HepG2 (cell line): ENCODE results near the gene DNLZ. TPM values are rescaled to one million over a fixed set of nuclear protein-coding genes. Genes with fewer than 3 reads are reported as not detected.

Experiments used
- AHR ChIP-seq: IDR thresholded peaks from 2 replicates; pipeline ENCODE4 v1.6.1; 2018; ENCODE audit warnings: missing genetic modification reagents, missing compliant biosample characterization
- CREBL2 ChIP-seq: sonication (generic); formaldehyde crosslinking; IDR thresholded peaks from 2 replicates; pipeline ENCODE4 v1.8.1; 2023; ENCODE audit warnings: missing genetic modification reagents, mild to moderate bottlenecking, borderline replicate concordance
- CSRNP2 ChIP-seq: sonication (generic); formaldehyde crosslinking; conservative IDR thresholded peaks from 2 replicates; pipeline ENCODE4 v1.8.0; 2022; ENCODE audit warnings: low read depth, missing genetic modification reagents
- ELF4 ChIP-seq: sonication (generic); formaldehyde crosslinking; IDR thresholded peaks from 2 replicates; pipeline ENCODE4 v1.5.0; 2020; ENCODE audit warnings: missing genetic modification reagents, mild to moderate bottlenecking, moderate library complexity, borderline replicate concordance
- HOXD1 ChIP-seq: sonication (generic); formaldehyde crosslinking; IDR thresholded peaks from 2 replicates; pipeline ENCODE4 v1.5.0; 2020; ENCODE audit warnings: missing genetic modification reagents
- KAT8 ChIP-seq: IDR thresholded peaks from 2 replicates; pipeline ENCODE4 v1.6.1; 2016; ENCODE audit warnings: missing genetic modification reagents, missing compliant biosample characterization
- KLF16 ChIP-seq, 2 experiments: sonication (generic) in 1 of 2; formaldehyde crosslinking in 1 of 2; IDR thresholded peaks; 2 replicates each; pipeline versions ENCODE4 v1.6.1 to v1.8.0; 2016 to 2023; ENCODE audit warnings: missing genetic modification reagents in 2 of 2, missing compliant biosample characterization in 1 of 2
- MAZ ChIP-seq, 2 experiments: sonication (generic) in 1 of 2; formaldehyde crosslinking in 1 of 2; IDR thresholded peaks; 2 replicates each; pipeline versions ENCODE4 v1.5.0 to v1.6.1; 2012 to 2020; ENCODE audit warnings: low read depth in 2 of 2, mild to moderate bottlenecking in 2 of 2, borderline replicate concordance in 1 of 2, improper control_type of control experiment in 1 of 2, low read length in 1 of 2, missing genetic modification reagents in 1 of 2, moderate library complexity in 1 of 2
- MLLT10 ChIP-seq: sonication (generic); formaldehyde crosslinking; IDR thresholded peaks from 2 replicates; pipeline ENCODE4 v1.4.0; 2020; ENCODE audit warnings: missing genetic modification reagents
- NFIB ChIP-seq: sonication (generic); formaldehyde crosslinking; IDR thresholded peaks from 2 replicates; pipeline ENCODE4 v1.9.0; 2021; ENCODE audit warnings: missing genetic modification reagents, mild to moderate bottlenecking, borderline replicate concordance
- PHF21A ChIP-seq: sonication (generic); formaldehyde crosslinking; IDR thresholded peaks from 2 replicates; pipeline ENCODE4 v1.5.0; 2020; ENCODE audit warnings: mild to moderate bottlenecking, missing genetic modification reagents
- PRDM15 ChIP-seq: sonication (generic); formaldehyde crosslinking; IDR thresholded peaks from 2 replicates; pipeline ENCODE4 v1.4.0; 2020; ENCODE audit warnings: missing genetic modification reagents
- PRPF4 ChIP-seq: fragments of 200-400 bp; formaldehyde crosslinking; IDR thresholded peaks from 2 replicates; pipeline ENCODE4 v1.6.1; 2016; ENCODE audit warnings: low read length, low read depth; ENCODE audit not compliant: poor library complexity, severe bottlenecking
- THAP11 ChIP-seq: IDR thresholded peaks from 2 replicates; pipeline ENCODE4 v1.6.1; 2016; ENCODE audit warnings: missing biosample characterization, missing genetic modification reagents
- THAP8 ChIP-seq: sonication (generic); formaldehyde crosslinking; IDR thresholded peaks from 2 replicates; pipeline ENCODE4 v1.5.1; 2020; ENCODE audit warnings: missing genetic modification reagents, mild to moderate bottlenecking, borderline replicate concordance
- ZBTB21 ChIP-seq: sonication (generic); formaldehyde crosslinking; IDR thresholded peaks from 2 replicates; pipeline ENCODE4 v1.4.0; 2020; ENCODE audit warnings: missing genetic modification reagents
- ZNF331 ChIP-seq: sonication (generic); formaldehyde crosslinking; IDR thresholded peaks from 2 replicates; pipeline ENCODE4 v1.4.0; 2020; ENCODE audit warnings: missing genetic modification reagents
- ZNF34 ChIP-seq: sonication (generic); formaldehyde crosslinking; IDR thresholded peaks from 2 replicates; pipeline ENCODE4 v1.4.0; 2020; ENCODE audit warnings: mild to moderate bottlenecking, missing genetic modification reagents, borderline replicate concordance
- ZNF547 ChIP-seq: sonication (generic); formaldehyde crosslinking; IDR thresholded peaks from 2 replicates; pipeline ENCODE4 v1.5.1; 2020; ENCODE audit warnings: mild to moderate bottlenecking, missing genetic modification reagents
- ZNF660 ChIP-seq: sonication (generic); formaldehyde crosslinking; IDR thresholded peaks from 2 replicates; pipeline ENCODE4 v1.5.1; 2020; ENCODE audit warnings: mild to moderate bottlenecking, low read depth, missing genetic modification reagents, borderline replicate concordance
- ZNF704 ChIP-seq: sonication (generic); formaldehyde crosslinking; IDR thresholded peaks from 2 replicates; pipeline ENCODE4 v1.8.1; 2023; ENCODE audit warnings: mild to moderate bottlenecking, inconsistent platforms, moderate library complexity, missing genetic modification reagents, borderline replicate concordance
- polyA plus RNA-seq, 8 experiments: library from polyadenylated mRNA; depleted of rRNA in 3 of 8; stranded (reverse) in 7 of 8; unstranded in 1 of 8; fragments of >200 nt; fragmentation: Illumina TruSeq in 4 of 8; extraction: Trizol in 4 of 8; gene quantifications; 2 replicates each; pipeline versions ENCODE4 v1.2.1 to v1.2.3, GENCODE V29; 2011 to 2016; ENCODE audit warnings: low read depth in 4 of 8, missing spikeins in 1 of 8, mixed read lengths in 1 of 8; ENCODE audit not compliant: insufficient read depth in 1 of 8
- total RNA-seq, 5 experiments: library from RNA; depleted of rRNA; stranded (reverse); fragments of >200 nt; fragmentation: Illumina TruSeq; extraction: Trizol; gene quantifications; 2 replicates each; pipeline ENCODE4 v1.2.3, GENCODE V29; 2016; ENCODE audit warnings: low read depth in 1 of 5

DNLZ gene
- total and polyA plus RNA-seq, 2 of the 13 experiments (the other 11 are each of a cell fraction or from before 2014, with no cell fraction given) = 3.4 to 8.0 TPM

GRCh38 chr9:136339173-136339957, 24.2 kb downstream of the DNLZ start (continued):
- TF ChIP-seq PRPF4 = no peak
- TF ChIP-seq ZNF547 (CRISPR knock-in tag) = no peak
- no peak for TF ChIP-seq NFIB (CRISPR knock-in tag)
- TF ChIP-seq ZNF660 (CRISPR knock-in tag) = no peak
- TF ChIP-seq CSRNP2 (CRISPR knock-in tag) = no peak
- TF ChIP-seq ZNF331 (CRISPR knock-in tag) = peak; percentile 31; the same call in 1 of the 2 replicates
- TF ChIP-seq THAP11 = peak; percentile 32; the same call in 1 of the 2 replicates
- TF ChIP-seq MLLT10 = no peak
- no peak for TF ChIP-seq ZNF34 (CRISPR knock-in tag)
- 0 out of 2 replicates have a peak, but pooled peaks have one; percentile 27 for TF ChIP-seq KAT8 (CRISPR knock-in tag)
- peak in 1 of 2 experiments; percentile 50; a peak in 1 of 4 replicates for TF ChIP-seq KLF16 (CRISPR knock-in tag; IDR thresholded peaks at IDR 0.05)
- no peak for TF ChIP-seq CREBL2 (CRISPR knock-in tag)
- TF ChIP-seq PHF21A (CRISPR knock-in tag) = peak; percentile 47; the same call in 1 of the 2 replicates
- no peak for TF ChIP-seq THAP8
- no peak for TF ChIP-seq ELF4 (CRISPR knock-in tag)
- no peak for TF ChIP-seq AHR (CRISPR knock-in tag)
- TF ChIP-seq PRDM15 (CRISPR knock-in tag) = no peak
- no peak for TF ChIP-seq HOXD1 (CRISPR knock-in tag)
- TF ChIP-seq MAZ (IDR thresholded peaks at IDR 0.05; ENCODE audit: borderline replicate concordance, low read depth, low read length) = no peak
- 0 out of 2 replicates have a peak, but pooled peaks have one; percentile 25 for TF ChIP-seq MAZ (CRISPR knock-in tag; IDR thresholded peaks at IDR 0.05; ENCODE audit: low read depth)
- no peak for TF ChIP-seq ZBTB21 (CRISPR knock-in tag)
- no peak for TF ChIP-seq ZNF704 (CRISPR knock-in tag)
